BE2C (cell line): ENCODE results near the gene GNAZ.

Experiments used
- DNase-seq: peaks from one replicate; pipeline ENCODE4 v3.0.0-alpha.2; 2020
- H3K27me3 ChIP-seq: fragments of 250-450 bp; sonication (Bioruptor Pico); 2 replicates; pipeline ENCODE4 v1.5.1; 2020; ENCODE audit warnings: mild to moderate bottlenecking
- H3K36me3 ChIP-seq: fragments of 250-450 bp; sonication (Bioruptor Pico); 2 replicates; pipeline ENCODE4 v1.5.1; 2020; ENCODE audit warnings: mild to moderate bottlenecking
- H3K4me1 ChIP-seq: fragments of 250-450 bp; sonication (Bioruptor Pico); 2 replicates; pipeline ENCODE4 v1.5.1; 2020
- H3K4me3 ChIP-seq: 2 replicates; pipeline ENCODE4 v1.5.1; 2011; ENCODE audit warnings: low read depth, low read length
- H3K9me3 ChIP-seq: fragments of 250-450 bp; sonication (Bioruptor Pico); 2 replicates; pipeline ENCODE4 v1.5.1; 2020
- TF ChIP-seq, protein P1 (sequence below): IDR thresholded peaks from 2 replicates; pipeline ENCODE4 v1.5.1; 2012; ENCODE audit warnings: mild to moderate bottlenecking, low read depth, low read length

GNAZ gene

DNA sequence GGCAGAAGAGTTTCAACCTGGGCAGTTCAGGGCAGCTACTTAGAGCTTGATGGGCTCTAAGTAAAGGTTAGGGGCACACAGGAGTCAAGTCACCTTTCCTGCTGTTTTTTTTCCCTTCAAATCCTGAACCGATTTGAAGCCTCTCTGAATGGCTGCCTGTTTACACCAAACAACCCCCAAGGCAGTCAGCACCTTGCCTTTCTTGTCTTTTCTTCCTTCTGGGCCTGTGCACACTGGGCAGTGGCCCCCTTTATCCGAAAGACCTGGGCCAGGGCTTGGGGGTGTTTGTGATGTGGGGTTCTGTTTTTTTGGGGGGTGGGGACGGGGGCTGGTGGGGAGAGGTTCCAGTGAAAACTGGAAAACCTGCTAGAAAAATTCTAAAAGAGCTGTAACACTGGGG lies 67.1 kb downstream of the GNAZ start:
- DNase-seq: no peak
- Histone ChIP-seq H3K4me3 (no peak overlapping the region), H3K36me3 (no peaks in the 10 kb centered on the region), H3K27me3 (no peaks in the 10 kb centered on the region), H3K9me3 (no peaks in the 10 kb centered on the region), H3K4me1 (peaks cover 4% of the 10 kb centered on the region; the same call in 1 of the 2 replicates)
- TF ChIP-seq, protein P1, sequence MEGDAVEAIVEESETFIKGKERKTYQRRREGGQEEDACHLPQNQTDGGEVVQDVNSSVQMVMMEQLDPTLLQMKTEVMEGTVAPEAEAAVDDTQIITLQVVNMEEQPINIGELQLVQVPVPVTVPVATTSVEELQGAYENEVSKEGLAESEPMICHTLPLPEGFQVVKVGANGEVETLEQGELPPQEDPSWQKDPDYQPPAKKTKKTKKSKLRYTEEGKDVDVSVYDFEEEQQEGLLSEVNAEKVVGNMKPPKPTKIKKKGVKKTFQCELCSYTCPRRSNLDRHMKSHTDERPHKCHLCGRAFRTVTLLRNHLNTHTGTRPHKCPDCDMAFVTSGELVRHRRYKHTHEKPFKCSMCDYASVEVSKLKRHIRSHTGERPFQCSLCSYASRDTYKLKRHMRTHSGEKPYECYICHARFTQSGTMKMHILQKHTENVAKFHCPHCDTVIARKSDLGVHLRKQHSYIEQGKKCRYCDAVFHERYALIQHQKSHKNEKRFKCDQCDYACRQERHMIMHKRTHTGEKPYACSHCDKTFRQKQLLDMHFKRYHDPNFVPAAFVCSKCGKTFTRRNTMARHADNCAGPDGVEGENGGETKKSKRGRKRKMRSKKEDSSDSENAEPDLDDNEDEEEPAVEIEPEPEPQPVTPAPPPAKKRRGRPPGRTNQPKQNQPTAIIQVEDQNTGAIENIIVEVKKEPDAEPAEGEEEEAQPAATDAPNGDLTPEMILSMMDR: no peak

DNA sequence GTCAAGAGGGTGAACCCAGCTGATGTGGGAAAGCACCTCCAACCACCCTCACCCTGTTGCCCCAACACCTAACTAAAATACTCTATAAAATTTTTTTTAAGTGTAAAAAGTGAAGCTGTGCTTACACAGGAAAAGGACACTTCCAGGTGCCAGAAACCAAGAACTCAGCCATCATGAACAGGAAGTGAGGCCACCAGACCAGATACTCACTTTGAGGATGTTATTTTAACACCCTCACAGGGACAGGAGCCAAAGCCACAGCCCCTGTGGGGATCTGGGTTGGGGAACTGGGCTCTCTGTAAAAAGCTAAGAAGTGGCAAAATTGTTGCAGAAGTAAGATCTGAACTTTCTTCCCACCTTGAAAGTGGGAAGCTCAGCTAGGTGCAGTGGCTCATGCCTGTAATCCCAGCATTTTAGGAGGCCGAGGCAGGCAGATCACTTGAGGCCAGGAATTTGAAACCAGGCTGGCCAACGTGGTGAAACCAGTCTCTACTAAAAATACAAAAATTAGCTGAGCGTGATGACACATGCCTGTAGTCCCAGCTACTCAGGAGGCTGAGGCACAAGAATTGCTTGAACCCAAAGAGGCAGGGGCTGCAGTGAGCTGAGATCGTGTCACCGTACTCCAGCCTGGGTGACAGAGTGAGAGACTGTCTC lies 67.7 kb downstream of the GNAZ start:
- no peaks in the 10 kb centered on the region for H3K27me3 ChIP-seq
- TF ChIP-seq, protein P1: no peak
- no peaks in the 10 kb centered on the region for H3K36me3 ChIP-seq
- H3K4me3 ChIP-seq: no peak overlapping the region
- H3K9me3 ChIP-seq: no peaks in the 10 kb centered on the region
- no peak for DNase-seq
- H3K4me1 ChIP-seq: peaks cover 4% of the 10 kb centered on the region; the same call in 1 of the 2 replicates

DNA sequence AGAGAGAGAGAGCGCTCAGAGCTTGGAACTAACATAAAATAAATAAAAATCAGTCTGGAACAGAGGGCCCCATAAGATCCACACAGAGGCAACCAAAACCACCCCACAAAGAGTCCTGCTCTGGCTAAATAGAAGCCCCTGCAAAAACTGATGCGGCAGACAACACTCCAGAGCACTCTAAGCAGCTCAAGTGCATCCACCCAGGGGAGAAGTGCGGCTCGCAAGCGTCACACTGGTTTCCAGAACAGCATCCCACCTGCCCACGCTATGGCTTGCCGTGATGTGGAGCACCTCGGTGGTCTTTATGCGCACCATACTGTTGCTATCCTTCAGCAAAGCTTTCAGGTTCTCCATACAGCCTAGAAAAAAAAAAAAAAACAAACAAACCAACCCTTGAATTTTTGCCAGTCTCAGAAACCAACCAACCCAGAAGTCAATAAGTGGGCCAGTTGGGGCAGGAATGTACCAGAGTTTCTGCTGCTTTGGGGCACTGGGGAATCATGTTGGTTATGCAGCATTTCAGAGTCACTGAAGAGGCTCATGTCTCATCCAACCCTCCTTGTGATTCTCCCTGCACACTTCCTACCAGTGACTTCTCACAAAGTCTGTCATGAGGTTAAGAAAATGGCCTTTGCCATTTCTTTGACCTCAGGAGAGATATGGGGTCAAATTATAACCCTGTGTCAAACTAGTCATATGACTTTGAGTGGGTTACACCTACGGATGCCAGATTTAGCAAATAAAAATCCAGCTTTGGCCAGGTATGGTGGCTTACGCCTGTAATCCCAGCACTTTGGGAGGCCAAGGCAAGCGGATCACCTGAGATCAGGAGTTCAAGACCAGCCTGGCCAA lies 68.5 kb downstream of the GNAZ start:
- H3K36me3 ChIP-seq: no peaks in the 10 kb centered on the region
- peaks cover 4% of the 10 kb centered on the region; the same call in 1 of the 2 replicates for H3K4me1 ChIP-seq
- TF ChIP-seq, protein P1: no peak
- no peak for DNase-seq
- H3K27me3 ChIP-seq: no peaks in the 10 kb centered on the region
- no peak overlapping the region for H3K4me3 ChIP-seq
- H3K9me3 ChIP-seq: no peaks in the 10 kb centered on the region

DNA sequence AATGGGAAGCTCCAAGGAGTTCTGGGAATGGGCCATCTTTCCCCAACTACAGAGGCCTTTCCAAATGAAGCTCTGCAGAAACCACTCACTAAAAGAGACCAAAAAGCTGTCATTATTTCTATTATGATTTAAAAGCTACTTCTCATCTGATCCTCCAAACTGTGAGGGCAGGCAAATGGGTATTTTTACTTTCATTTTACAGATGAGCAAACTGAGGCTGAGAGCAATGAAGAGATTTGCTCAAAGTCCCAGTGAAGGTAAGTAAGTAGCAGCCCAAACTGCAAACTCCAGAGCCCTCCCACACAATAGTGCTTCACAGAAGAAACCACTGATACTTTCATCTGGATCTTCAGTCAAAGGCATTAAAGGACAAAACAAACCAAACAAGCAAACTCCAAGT lies 70.1 kb downstream of the GNAZ start:
- peaks cover 4% of the 10 kb centered on the region; the same call in 1 of the 2 replicates for H3K4me1 ChIP-seq
- no peaks in the 10 kb centered on the region for H3K9me3 ChIP-seq
- H3K27me3 ChIP-seq: no peaks in the 10 kb centered on the region
- TF ChIP-seq, protein P1: no peak
- H3K36me3 ChIP-seq: no peaks in the 10 kb centered on the region
- H3K4me3 ChIP-seq: no peak overlapping the region
- DNase-seq: no peak

DNA sequence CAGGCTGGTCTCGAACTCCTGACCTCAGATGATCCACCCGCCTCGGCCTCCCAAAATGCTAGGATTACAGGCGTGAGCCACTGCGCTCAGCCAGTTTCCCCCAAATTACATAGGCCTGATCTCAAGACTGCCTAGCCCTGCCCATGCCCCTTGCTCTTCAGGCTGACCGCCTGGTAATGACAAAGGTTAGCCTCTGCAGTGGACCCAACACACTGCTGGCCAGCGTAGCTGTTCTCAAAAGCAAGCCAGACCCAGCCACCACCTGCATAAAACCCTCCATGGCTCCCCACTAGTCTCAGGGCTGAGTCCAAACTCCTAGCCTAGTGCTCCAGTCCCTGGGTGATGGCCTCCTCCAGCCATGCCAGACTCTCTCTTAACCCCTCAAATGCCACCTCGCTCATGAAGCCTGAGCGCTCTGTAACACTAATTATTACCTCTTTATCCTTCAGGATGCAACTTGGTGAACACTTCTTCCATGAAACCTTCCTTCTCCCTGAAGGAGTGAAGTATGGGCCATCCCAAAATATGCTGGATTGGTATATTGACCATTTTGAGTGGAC lies 72.3 kb downstream of the GNAZ start:
- Histone ChIP-seq H3K4me3 (no peak overlapping the region), H3K4me1 (peaks cover 4% of the 10 kb centered on the region), H3K27me3 (no peaks in the 10 kb centered on the region), H3K9me3 (no peaks in the 10 kb centered on the region), H3K36me3 (no peaks in the 10 kb centered on the region)
- TF ChIP-seq, protein P1: no peak
- DNase-seq: no peak
